NCI-H2107 (cell line): ENCODE measurements around the gene ABCB6.

ENCODE experiments used
- DNase-seq: peaks from one replicate; lab custom pipeline; 2025; lab: John Stamatoyannopoulos, UW

Gene ABCB6

DNA sequence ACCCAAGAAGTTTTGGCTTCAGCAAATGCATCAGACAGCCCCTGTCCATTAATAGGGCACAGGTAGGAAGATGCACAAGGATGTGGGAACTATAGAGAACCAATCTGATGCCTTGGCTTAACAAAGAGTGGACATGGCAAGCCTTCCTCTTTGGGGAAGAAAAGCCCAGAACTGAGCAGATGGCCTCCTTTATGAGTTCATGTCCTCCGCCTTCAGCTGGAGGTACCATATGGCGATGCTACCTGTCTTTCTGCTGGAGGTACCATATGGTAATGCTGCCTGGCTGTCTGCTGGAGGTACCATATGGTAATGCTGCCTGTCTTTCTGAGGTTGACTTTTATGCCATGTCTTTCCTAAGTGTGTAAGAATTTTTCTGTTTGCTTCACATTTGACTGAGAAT lies 34.6 kb downstream of the ABCB6 start:
- DNase-seq: no peak

DNA sequence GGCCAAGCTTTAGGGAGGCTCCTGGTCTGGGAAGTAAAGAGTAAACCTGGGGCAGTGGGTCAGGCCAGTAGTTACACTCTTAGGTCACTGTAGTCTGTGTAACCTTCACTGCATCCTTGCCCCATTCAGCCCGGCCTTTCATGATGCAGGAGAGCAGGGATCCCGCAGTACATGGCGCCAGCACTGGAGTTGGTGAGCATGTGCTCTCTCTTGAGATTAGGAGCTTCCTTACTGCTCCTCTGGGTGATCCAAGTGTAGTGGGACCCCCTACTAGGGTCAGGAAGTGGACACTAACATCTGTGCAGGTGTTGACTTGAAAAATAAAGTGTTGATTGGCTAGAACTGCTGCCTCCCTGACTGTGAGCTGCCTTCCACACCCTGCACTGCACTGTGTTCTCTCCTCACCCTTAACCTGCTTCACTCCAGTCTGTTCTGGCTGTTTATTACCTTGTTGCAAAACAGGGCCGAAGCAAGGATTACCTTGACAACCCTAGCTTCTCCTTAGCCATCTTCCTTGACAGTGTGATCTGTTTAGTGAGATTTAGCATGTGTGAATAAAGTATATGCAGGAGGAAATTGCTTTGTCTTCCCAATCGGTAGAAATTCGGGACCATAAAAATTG lies 35.5 kb downstream of the ABCB6 start:
- no peak for DNase-seq

DNA sequence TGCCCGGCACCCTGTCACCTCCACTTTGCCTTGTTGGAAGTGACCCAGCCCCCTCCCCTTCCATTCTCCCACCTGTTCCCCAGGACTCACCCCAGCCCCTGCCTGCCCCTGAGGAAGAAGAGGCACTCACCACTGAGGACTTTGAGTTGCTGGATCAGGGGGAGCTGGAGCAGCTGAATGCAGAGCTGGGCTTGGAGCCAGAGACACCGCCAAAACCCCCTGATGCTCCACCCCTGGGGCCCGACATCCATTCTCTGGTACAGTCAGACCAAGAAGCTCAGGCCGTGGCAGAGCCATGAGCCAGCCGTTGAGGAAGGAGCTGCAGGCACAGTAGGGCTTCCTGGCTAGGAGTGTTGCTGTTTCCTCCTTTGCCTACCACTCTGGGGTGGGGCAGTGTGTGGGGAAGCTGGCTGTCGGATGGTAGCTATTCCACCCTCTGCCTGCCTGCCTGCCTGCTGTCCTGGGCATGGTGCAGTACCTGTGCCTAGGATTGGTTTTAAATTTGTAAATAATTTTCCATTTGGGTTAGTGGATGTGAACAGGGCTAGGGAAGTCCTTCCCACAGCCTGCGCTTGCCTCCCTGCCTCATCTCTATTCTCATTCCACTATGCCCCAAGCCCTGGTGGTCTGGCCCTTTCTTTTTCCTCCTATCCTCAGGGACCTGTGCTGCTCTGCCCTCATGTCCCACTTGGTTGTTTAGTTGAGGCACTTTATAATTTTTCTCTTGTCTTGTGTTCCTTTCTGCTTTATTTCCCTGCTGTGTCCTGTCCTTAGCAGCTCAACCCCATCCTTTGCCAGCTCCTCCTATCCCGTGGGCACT lies 36.2 kb downstream of the ABCB6 start:
- no peak for DNase-seq

DNA sequence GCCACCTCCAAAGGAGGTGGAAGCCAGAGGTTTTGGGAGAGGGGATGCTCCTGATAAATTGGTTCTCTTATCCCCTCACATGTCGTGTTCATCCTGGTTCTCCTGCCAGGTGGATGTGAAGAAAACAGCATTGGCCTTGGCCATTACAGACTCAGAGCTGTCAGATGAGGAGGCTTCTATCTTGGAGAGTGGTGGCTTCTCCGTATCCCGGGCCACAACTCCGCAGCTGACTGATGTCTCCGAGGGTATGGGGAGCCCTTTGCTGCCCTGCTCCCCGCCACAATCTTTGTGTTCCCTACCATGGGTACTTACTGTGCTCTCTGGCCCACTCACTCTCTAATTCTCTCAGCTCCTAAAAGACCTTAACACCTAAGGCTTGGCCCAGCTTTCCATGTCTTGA lies 37.2 kb downstream of the ABCB6 start:
- no peak for DNase-seq

DNA sequence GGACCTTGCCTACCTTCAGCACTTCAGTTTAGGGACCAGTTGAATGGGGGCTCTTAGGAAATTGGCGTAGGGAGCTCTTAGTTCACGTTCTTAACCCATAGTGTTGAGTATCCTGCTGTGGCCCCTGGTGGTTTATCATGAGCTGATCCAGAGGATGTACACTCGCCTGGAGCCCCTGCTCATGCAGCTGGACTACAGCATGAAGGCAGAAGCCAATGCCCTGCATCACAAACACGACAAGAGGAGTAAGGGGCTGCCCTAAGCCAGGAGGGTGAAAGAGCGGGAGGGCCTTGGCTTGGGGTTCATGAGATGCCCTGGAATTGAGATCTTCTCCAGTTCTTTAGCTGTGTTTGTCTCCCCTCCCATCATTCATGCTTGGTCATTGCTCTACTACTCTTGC lies 37.8 kb downstream of the ABCB6 start:
- DNase-seq: no peak

DNA sequence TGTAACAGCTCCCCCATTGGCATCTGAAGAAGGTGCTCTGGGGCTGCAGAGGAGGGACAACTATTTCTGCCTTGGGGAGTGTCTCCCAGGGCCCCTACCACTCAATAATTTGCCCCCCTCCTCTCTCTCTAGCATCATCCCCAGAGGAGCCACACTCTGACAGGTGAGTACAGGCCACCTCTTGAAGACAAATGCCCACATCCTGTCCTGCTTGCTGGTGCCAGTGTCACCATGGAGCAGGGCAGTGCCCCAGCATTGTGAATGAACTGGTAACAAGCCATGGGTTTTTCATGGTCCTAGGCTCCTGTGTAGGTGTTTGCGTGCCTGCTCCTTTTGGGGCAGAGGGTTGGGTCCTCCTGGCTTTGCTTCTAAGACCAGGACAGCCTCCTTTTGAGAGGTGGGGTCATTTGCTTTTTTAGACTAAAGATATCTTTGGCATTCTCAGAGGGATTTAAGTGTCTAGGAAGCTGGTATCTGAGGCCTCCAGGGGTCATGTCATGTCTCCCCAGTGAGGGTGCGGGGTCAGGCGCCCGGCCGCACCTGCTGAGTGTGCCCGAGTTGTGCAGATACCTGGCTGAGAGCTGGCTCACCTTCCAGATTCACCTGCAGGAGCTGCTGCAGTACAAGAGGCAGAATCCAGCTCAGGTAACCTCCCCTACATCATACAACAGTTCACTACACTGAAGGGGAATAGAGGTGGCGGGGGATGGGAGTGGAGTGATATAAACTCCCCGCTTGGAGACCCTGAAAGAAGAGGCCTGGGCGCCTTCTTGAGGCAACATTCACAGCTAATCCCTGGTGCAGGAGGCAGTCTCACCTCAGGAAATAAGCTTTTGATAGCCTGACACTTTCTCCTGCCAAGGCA lies 38.9 kb downstream of the ABCB6 start:
- DNase-seq: no peak

DNA sequence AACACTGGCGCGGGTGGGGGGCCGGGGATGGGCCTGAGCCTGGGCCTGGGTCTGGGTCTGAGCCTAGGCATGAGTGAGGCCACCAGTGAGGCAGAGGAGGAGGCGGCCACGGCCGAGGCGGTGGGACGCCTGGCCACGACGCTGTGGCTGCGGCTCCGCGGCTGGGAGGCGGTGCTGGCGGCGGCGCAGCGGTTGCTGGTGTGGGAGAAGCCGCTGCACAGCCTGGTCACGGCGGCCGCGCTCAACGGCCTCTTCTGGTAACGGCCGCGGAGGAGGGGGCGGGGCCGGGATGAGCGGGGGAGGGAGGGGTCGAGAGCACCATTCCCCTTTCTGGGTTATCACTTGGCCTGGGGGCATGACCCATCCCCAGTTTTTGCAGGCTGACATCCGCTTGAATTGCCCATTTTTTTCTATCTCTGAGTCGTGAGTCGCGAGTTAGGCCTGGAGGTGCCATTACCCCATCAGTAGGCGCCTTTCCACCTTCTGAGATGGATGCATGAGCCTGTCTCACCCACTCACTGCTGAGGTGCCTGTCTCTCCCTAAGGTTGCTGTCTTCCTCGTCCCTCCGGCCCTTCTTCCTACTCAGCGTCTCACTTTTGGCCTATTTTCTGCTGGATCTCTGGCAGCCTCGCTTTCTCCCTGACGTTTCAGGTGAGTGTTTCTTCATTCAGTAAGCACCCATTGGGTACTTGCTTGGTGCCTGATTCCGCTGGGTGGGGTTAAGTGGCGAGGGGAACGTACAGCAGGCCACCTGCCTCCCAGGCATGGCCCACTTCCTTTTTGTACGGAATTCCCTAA lies 40.2 kb downstream of the ABCB6 start:
- DNase-seq: no peak

DNA sequence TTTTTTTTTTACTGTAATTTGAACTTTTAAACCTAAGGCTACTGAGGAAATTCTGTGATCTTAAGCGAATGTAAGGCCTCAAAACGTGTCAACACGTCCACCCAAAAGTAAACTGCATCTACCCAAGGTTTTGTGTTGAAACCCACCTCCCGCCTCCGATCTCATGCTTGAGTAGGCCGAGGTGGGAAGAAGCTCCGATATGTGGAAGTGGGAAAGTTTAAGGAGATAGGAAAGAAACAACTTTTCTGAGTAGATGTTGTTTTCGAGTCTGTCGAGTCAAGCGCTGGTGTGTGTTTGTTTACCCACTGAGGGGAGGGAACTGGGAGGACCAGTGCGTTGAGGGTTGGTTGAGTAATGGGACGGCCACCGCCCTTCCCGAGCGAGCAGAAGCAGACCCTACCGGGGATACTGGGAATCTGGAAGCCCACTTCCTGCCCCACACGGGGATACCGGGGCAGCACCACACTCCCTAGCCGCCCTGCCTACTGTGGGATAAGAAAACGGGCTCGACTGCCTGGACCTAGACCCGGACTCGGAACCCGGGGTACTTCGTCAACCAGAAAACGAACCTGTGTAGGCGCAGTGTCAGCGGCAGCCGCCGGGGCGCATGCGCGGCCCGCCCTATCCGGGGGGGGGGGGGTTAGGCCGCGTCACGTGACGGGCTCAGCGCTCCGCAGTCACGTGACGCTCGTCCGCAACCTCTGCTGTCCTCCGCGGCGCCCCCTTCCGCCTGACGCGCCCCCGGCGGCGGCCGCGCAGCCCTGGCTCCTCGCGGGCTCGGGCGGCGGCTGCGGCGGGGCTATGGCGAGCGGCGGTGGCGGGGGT lies 41.0 kb downstream of the ABCB6 start, which contains the start of gene RETREG2:
RETREG2 (plus strand) TSS at position 724 of the 825 bp plus-strand sequence; CDS start at position 802, 78 bp downstream.
- DNase-seq: no peak

DNA sequence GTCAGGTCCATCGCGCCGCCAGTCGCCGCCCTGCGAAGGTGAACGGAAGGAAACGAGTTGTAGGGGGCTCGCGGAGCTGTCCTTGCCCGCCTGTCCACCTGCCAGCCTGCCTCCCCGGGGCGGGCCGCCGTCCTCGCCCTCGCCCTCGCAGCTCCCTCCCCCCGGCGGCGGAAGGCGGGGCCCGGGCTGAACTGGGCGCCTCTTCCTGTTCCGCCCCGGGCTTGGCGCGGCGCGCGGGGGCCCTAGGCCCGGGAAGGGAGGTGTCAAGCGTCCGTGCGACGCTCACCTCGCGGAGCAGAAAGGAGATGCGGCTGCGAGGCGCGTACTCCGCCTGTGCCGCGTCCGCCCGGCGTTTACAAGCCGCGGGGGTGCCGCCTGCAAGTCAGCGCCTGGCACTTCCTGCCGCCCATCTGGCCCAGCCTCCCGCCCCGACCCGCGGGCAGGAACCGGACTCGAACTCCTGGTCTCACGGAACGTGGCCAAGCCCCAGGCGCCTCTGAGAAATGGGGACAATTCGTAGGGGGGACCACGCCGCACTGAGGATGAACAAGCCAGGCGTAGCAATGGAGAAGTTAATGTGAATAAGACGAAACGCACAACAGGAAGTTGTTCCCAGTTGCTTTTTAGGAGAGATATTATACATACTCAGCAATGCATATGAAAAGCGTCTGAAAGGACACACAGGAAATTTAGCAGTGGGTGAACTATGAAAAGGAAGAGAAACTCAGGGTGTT lies 41.8 kb downstream of the ABCB6 start, which contains the start of gene CNPPD1:
CNPPD1 (minus strand) TSS at position 108 of the 734 bp plus-strand sequence; CDS start at position 11, 97 bp downstream.
- peak; percentile 65 for DNase-seq

DNA sequence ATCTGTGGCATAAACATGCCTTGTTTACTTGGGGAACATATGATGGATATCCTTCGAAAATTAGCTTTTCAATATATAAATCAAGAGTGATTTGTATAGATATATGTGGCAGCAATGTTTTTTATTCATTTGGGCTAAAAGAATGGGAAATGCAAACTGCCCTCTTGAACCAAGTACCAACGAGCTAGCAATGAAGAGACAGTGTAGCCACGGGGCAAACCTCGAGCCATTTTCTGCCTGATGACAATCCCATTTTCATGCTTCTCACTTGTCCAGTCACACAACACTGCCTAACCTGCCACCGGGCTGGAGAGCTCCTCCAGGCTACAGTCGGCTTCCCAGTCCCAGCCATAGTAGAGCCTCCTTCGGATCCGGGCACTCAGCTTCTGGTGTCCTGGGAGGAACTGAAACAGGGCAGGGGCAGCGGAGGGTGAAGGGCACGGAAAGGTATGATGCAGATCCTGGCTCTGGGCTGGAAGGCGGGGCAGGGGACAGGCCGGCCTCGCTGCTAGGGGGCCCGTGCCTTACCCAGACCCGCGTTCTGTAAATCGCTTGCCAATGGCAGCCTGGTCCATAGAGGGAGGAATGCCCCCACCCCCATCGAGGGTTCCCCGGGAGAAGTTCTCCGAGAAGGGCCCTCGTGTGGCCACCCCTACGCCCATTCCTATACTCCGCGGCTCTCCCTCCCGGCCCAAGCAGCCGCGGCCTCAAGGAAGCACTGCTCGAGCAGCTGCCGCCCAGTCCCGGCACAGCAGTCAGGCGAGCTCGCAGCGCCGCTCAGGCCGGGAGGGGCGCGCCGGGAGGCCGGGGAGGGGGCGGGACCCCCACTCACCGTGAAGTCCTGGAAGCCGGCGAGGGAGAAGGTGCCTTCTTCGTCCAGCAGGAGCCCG lies 42.6 kb downstream of the ABCB6 start:
- DNase-seq: no peak

DNA sequence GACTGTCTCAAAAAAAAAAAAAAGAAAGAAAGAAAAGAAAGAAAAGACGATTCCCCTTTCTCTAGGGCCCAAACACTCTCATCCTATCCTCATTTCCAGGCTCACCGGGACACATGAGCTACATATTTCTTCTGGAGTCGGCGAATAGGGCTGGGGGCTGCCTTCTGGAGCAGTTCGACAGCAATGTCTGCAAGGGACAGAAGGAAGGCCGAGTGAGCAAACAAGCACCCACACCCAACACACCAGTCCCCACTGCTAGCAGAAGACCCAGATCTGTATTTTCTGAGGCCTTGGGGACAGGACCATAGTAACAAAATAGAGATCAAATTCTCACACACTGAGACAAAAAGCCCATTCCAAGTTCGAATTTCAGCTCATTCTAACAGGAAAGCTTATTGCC lies 43.3 kb downstream of the ABCB6 start:
- DNase-seq: no peak

DNA sequence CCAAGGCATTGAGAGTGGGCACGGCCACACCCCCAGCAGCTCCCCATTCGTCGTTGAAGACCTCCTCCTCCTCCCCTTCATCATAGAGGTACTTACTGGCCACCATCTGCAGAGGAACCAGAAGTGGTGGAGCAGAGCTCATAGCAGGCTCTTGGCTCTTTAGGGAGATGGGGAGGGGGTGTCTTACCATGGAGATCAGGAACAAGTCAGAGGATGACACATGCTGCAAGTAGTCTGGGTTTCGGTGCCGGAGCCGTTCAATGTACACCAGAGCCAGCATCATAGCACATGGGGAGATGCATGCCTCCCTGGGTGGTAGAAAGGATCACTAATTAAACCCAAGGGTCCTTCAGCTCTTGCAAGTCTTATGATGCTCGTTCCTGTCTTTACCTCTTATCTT lies 44.0 kb downstream of the ABCB6 start:
- no peak for DNase-seq

DNA sequence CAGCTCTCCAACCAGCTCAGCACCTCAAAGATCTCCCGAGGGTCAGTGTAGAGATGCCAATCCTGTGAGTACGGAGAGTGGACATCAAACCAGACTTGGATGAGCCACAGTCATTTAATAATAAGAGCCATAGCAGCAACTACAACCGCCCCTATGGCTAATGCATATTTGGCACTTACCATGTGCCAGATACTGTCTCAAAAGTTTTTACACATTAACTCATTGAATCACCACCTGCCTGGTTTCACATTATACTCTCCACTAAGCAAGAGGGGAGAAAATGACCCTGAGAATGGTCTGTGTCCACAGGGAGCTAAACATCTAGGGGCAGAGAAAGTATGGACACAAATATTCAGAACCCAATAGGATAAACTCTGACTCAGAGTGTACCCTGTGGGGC lies 44.6 kb downstream of the ABCB6 start:
- no peak for DNase-seq

DNA sequence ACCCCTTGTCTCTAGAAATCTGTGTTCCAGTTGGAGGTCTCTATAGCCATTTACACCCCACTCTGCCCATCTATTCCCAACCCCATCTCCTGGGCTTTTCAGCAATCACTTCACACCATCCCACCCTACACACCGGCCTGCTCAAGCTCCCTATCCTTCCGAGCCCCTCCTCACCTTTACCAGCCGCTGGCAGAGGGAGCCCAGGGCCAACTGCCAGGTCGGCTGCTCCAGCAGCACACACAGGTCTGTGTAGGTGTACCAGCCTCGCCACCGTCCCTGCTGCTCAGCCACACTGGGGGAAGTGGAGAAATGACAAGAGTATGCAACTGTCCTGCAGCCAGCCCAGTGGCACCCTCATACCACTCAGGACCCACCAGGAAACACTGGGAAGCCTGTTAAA lies 45.6 kb downstream of the ABCB6 start:
- no peak for DNase-seq

DNA sequence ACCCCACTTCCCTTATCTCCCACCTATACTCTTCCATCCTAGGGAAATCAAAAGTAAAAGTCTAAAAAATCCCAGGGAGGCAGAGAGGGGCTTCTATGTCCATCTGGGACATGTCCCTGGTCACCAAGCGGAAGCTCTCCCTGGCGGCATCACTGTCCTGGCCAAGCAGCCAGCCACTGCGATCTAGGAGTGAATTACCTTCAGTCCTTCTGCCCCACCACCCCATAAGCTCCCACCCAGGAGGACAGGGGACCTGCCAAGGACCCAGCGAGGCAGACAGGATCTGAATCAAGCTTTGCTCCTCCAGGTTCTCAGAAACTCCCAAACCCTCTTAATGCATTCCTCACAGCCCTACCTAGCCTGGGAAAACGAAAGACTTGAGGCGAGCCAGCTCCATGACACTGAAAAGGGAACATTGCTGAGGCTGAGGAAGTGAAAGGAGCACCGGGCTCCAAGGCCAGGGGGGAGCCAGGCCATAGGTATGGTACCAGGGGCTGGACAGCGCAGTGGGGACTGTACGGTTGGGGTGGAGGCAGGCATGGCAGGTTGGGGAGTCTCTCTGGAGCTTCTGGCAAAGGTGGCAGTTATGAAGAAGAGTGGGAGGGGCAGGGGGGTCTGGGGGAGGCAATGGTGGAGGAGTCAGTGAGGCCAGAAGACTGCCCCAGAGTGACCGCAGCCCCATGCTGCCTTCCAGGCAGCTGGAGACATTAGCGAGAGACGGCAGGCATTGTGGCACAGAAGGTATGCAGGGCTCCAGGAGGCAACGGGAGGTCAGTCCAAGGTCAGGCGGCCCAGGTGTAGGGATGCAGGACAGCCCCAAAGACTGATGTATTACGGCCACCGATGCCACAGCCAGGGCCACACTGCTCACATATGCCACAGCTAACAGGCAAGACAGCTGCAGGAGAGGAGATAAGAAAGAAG lies 46.3 kb downstream of the ABCB6 start:
- DNase-seq: no peak

DNA sequence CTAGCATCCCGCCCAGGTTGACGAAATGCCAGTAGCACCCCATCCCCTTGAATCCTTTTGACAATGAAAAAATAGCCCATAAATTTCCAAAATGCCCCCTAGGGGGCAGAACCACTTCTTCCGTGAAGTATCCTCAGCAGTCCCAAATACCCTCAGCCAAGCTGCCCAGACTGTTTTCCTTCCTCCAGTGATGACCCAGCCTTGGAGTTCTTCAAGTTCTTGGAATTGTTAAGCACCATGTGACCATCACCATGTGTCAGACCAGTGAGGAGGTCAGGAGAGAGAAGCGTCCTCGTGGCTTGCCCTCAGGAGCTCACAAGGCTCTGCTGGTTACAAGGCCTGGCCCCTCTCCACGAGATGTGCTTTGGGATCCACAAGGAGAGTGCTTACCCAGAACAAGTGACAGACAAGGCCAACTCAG lies 47.5 kb downstream of the ABCB6 start:
- no peak for DNase-seq

DNA sequence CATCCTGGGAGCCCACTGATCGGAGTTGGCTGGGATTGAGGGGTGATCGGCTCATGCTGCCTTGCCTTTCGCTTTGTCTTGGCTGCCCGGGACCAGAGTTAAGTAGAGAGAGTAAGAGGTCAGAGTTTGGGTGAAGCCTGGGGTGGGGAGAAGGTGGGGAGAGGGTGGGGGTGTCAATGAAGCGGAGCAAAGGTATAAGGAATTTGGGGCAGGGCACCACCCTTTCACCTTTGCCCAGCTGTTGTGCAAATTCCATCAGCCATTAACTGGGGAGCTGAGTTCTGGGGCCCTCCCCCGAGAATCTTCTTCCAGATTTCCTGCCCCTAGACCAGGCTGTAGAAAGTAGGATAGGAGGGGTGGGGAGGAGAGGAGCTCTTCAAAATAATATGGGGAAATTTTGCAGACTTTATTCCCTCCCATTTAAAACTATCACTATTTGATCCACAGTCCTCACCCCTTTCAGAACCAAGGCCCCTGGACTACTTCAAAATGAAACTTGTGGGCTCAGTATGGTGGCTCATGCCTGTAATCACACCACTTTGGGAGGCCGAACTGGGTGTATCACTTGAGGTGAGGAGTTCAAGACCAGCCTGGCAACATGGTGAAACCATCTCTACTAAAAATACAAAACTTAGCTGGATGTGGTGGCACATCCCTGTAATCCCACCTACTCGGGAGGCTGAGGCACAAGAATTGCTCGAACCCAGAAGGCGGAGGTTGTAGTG lies 48.7 kb downstream of the ABCB6 start, which contains the start of gene SLC23A3:
SLC23A3 (minus strand) TSS at position 100 of the 725 bp plus-strand sequence; CDS start at position 55, 45 bp downstream.
- no peak for DNase-seq
